ENCODE measurements around the gene ADGRB2.

DNA sequence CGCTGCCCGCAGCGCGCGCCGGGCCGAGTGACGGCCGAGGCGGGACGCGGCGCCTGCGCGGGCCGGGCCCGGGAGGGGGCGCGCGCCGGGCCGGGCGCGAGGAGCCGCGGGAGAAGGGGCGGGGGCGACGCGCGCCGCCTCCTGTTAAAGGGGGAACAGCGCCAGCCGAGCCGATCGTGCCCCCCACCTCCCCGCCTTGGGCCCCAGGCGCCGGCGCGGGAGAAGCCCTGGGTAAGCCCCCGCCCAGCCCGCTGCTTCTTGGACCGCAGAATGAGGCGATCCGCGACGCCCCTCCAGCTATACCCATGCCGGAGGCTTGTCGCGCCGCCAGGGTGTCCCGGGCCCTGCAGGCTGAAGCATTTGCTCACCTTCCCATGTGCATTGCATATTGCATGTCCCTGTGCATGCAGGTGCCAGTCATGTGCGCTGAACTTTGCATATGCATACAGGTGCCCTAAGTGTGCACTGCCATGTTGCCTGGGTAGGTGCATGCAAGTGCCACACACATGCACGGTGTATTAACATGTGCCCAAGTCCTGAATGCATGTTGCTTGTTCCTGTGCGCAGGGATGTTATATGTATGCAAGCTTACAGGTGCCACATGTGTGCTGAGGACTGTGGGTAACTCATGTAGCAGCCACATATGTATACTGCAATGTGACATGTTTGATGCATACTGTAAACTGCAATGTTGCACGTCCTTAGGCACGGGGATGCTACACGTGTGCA lies at the start of gene ADGRB2:
- TF ChIP-seq, protein P1, sequence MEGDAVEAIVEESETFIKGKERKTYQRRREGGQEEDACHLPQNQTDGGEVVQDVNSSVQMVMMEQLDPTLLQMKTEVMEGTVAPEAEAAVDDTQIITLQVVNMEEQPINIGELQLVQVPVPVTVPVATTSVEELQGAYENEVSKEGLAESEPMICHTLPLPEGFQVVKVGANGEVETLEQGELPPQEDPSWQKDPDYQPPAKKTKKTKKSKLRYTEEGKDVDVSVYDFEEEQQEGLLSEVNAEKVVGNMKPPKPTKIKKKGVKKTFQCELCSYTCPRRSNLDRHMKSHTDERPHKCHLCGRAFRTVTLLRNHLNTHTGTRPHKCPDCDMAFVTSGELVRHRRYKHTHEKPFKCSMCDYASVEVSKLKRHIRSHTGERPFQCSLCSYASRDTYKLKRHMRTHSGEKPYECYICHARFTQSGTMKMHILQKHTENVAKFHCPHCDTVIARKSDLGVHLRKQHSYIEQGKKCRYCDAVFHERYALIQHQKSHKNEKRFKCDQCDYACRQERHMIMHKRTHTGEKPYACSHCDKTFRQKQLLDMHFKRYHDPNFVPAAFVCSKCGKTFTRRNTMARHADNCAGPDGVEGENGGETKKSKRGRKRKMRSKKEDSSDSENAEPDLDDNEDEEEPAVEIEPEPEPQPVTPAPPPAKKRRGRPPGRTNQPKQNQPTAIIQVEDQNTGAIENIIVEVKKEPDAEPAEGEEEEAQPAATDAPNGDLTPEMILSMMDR (IDR thresholded peaks at IDR 0.05; ENCODE audit: insufficient read depth, low read length, poor library complexity, severe bottlenecking): no peak
- no peak for TF ChIP-seq EZH2phosphoT487 (conservative IDR thresholded peaks at IDR 0.05; ENCODE audit: low read length)
